ENCODE measurements around the gene HMG20A. TPM values are rescaled to one million over a fixed set of nuclear protein-coding genes. Genes with fewer than 3 reads are reported as not detected.

HMG20A gene
- total RNA-seq, 1 experiment from 2014 or later = 60.2 TPM

DNA sequence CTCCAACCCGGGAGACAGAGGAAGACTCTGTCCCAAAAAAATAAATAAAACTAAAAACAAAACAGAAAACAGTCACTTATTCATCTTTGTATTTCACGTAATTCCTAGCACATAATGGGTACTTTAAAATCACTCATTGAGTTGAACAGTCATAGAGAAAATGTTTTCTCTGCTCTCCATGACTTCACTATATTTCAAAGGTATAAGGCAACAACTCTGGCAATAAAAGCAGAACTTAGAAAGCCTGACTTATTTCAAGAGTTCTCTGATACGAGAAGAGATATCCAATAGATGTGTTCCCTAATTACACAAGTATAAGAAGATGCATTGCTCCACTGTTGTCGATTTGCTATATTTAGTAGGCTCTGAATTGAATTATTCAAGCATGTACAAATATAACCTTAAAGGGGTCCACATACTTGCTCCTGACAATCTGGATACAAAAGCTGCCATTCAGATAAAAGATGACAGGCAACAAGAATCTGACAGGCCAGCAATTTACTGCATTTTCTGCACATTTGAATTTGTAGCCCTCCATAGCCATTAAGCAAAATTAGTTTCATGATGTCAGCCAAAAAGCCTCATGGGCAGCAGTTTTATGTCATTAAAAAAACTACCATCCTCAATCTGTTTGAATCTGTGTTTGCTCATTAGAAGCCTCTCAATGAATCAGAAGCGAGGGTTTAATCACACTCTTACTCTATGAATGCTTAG lies 48.7 kb upstream of the HMG20A start:
- Histone ChIP-seq H4K5ac (ENCODE audit: insufficient read length, low read depth, low read length) (no peak overlapping the region), H3K4ac (ENCODE audit: low read depth, low read length) (no peak overlapping the region)

More for the DNA sequence above, 48.7 kb upstream of the HMG20A start:
- WGBS (ENCODE audit: extremely low coverage, insufficient read length, low lambda C conversion rate) = no CpG with 5 or more reads among the region's 5 CpGs
- H3K27ac Mint-ChIP-seq = no peak overlapping the region
- TF ChIP-seq, protein P1, sequence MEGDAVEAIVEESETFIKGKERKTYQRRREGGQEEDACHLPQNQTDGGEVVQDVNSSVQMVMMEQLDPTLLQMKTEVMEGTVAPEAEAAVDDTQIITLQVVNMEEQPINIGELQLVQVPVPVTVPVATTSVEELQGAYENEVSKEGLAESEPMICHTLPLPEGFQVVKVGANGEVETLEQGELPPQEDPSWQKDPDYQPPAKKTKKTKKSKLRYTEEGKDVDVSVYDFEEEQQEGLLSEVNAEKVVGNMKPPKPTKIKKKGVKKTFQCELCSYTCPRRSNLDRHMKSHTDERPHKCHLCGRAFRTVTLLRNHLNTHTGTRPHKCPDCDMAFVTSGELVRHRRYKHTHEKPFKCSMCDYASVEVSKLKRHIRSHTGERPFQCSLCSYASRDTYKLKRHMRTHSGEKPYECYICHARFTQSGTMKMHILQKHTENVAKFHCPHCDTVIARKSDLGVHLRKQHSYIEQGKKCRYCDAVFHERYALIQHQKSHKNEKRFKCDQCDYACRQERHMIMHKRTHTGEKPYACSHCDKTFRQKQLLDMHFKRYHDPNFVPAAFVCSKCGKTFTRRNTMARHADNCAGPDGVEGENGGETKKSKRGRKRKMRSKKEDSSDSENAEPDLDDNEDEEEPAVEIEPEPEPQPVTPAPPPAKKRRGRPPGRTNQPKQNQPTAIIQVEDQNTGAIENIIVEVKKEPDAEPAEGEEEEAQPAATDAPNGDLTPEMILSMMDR (conservative IDR thresholded peaks at IDR 0.05) = no peak
- peaks cover 0 to 2% (median 2%) of the 10 kb centered on the region in 3 experiments; a peak in 2 of 7 replicates for H3K36me3 Mint-ChIP-seq (ENCODE audit: insufficient read depth in 1 of 3, low read depth in 3 of 3)
- H4K8ac ChIP-seq (replicated peaks; ENCODE audit: insufficient read length, low read depth, low read length) = no peak overlapping the region
- no peak overlapping the region for H3K4me3 Mint-ChIP-seq
- no peaks in the 10 kb centered on the region; a peak in 1 of 5 replicates for H3K9me3 Mint-ChIP-seq
- 0 out of 2 replicates have a peak, but pooled peaks cover 2% of the 10 kb centered on the region for H3K79me2 ChIP-seq (ENCODE audit: insufficient read depth, low read length)
- H3K23me2 ChIP-seq (ENCODE audit: insufficient read length, low read depth, low read length, poor library complexity, severe bottlenecking) = no peaks in the 10 kb centered on the region
- H3K9me3 ChIP-seq (ENCODE audit: control insufficient read depth, low read depth, low read length) = no peaks in the 10 kb centered on the region
- H3K9ac ChIP-seq (ENCODE audit: extremely low read depth, insufficient read length, low read length) = no peak overlapping the region
- H2BK12ac ChIP-seq (ENCODE audit: insufficient read length, low read depth, low read length) = no peak overlapping the region
- no peaks in the 10 kb centered on the region for H3K79me1 ChIP-seq (ENCODE audit: insufficient read depth, low read depth, low read length, poor library complexity, severe bottlenecking)
- no peak overlapping the region for H2AFZ ChIP-seq (ENCODE audit: low read length)
- no peak overlapping the region for H2BK15ac ChIP-seq (ENCODE audit: low read depth, low read length)
- H3K18ac ChIP-seq (ENCODE audit: insufficient read length, low read depth, low read length) = no peak overlapping the region
- no peak overlapping the region for H3K4me2 ChIP-seq (ENCODE audit: insufficient read depth, insufficient read length, low read length)
- no peak overlapping the region for H2AK5ac ChIP-seq (ENCODE audit: insufficient read length, low read length)
- H3K23ac ChIP-seq (ENCODE audit: insufficient read length, low read depth, low read length) = no peak overlapping the region
- H3K27ac ChIP-seq (ENCODE audit: insufficient read length, low read depth, low read length) = no peak overlapping the region
- H3K14ac ChIP-seq (ENCODE audit: insufficient read depth, low read length) = no peak overlapping the region
- H4K20me1 ChIP-seq (ENCODE audit: control insufficient read depth, insufficient read depth, insufficient read length) = no peaks in the 10 kb centered on the region
- H3T11ph ChIP-seq (ENCODE audit: low read length) = no peak overlapping the region
- no peak overlapping the region for H3K56ac ChIP-seq (ENCODE audit: insufficient read length, low read depth, low read length)
- no peaks in the 10 kb centered on the region for H3K27me3 Mint-ChIP-seq (ENCODE audit: low read depth)
- no peak overlapping the region for H2BK20ac ChIP-seq (ENCODE audit: low read depth, low read length, poor library complexity, severe bottlenecking)
- no peak overlapping the region for H4K91ac ChIP-seq (ENCODE audit: insufficient read length, low read depth, low read length)
- H3K4me1 Mint-ChIP-seq = peaks cover 5 to 10% of the 10 kb centered on the region in 2 experiments; a peak in 3 of 4 replicates
- H3K27me3 ChIP-seq (ENCODE audit: insufficient read depth, low read length) = no peaks in the 10 kb centered on the region
- no peak overlapping the region for H2BK120ac ChIP-seq (ENCODE audit: low read depth, low read length, poor library complexity, severe bottlenecking)
- H3K4me1 ChIP-seq (ENCODE audit: insufficient read depth, low read length) = no peaks in the 10 kb centered on the region
- DNase-seq = no peak
- H2BK5ac ChIP-seq (ENCODE audit: insufficient read length, low read length) = no peak overlapping the region

All from H9 (cell line).